ENCODE measurements around the gene ART1.
"Not testable (repeated sequence)": the region's sequence is repeated elsewhere in the genome, so short reads cannot be mapped to it uniquely, and the experiment has no call there.

Gene ART1

DNA sequence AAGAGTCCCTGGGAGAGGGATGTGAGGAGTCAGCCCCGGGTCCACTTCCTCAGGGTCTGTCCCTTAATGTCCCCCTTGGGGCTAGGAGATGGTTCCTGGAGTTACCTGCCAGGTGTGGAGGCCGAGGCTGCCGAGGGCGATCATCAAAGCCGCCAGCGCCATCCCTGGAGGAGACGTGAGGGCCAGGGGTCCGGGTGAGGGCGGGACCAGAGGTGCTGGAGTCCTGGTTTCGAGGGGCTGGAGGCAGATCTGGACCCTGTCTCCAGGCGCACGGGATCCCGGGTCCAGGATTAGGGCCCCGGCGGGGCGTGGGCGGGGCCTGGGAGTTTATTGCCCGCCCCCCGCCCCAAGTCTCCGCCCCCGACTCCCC, 3.2 kb upstream of the ART1 start, which contains the start of gene ART5:
Gene ART5, minus strand, starts transcription at position 292 of the 370 bp plus-strand sequence. Its CDS starts 130 bp downstream, at position 162.
- no peak for DNase-seq (ENCODE audit: extremely low read depth, insufficient read length)
- Histone ChIP-seq H3K36me3 (ENCODE audit: control insufficient read depth, insufficient read depth, low read length) (no peaks in the 10 kb centered on the region), H3K27me3 (replicated peaks; ENCODE audit: control insufficient read depth, insufficient read depth, low read length) (no peaks in the 10 kb centered on the region), H3K4me3 (replicated peaks; ENCODE audit: low read depth, low read length) (no peak within 1 kb of the TSS; the same call in 1 of the 2 replicates)
- TF ChIP-seq, protein P1, sequence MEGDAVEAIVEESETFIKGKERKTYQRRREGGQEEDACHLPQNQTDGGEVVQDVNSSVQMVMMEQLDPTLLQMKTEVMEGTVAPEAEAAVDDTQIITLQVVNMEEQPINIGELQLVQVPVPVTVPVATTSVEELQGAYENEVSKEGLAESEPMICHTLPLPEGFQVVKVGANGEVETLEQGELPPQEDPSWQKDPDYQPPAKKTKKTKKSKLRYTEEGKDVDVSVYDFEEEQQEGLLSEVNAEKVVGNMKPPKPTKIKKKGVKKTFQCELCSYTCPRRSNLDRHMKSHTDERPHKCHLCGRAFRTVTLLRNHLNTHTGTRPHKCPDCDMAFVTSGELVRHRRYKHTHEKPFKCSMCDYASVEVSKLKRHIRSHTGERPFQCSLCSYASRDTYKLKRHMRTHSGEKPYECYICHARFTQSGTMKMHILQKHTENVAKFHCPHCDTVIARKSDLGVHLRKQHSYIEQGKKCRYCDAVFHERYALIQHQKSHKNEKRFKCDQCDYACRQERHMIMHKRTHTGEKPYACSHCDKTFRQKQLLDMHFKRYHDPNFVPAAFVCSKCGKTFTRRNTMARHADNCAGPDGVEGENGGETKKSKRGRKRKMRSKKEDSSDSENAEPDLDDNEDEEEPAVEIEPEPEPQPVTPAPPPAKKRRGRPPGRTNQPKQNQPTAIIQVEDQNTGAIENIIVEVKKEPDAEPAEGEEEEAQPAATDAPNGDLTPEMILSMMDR (IDR thresholded peaks at IDR 0.05; ENCODE audit: insufficient read depth, low read length, poor library complexity, severe bottlenecking), result no peak

DNA sequence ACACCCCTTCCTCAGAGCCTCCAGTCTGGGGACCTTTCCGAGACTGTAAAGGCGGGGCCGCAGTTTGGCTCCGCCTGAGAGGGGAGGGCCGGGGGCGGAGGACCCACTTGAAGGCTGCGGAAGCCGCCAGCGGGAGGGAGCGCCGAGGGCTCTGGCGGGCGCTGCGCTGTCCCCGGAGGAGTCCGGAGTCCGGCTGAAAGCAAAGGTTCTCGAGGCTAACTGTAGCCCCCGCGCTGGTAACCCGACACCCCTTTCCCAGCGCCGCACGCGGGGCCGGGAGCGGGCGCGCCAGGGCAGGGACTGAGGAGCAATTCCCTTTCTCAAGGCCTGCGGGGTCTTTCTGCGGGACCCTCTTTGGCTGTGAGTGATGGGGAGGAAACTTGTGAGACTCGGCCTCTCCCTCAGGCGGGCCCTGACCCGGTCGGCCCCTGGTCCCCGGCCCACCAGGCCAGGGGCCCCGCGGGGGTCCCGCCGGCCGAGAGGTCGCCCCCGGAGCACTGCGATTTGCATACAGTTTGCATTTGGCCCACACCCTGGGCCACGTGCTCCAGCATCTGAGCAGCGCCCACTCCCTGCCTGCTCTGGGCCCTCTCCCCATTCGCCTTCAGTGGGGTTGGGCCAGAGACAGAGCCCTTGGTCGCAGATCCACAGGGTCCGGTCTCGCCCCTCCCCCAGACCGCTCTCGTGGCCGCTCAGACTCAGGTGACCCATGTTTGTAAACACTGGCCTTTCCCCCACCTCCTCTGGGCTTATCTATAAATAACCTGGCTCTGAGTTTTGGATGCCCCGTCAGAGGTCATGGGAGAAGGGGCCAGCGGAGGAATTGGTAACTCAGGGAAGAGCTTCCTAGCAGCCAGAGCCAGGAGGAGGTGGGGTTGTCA, 2.6 kb upstream of the ART1 start:
- H3K4me3 ChIP-seq (replicated peaks; ENCODE audit: low read depth, low read length), result no peak overlapping the region; the same call in 1 of the 2 replicates
- TF ChIP-seq, protein P1 (IDR thresholded peaks at IDR 0.05; ENCODE audit: insufficient read depth, low read length, poor library complexity, severe bottlenecking), result no peak
- peak; percentile 56 for DNase-seq (ENCODE audit: extremely low read depth, insufficient read length)
- no peaks in the 10 kb centered on the region for H3K36me3 ChIP-seq (ENCODE audit: control insufficient read depth, insufficient read depth, low read length)
- no peaks in the 10 kb centered on the region for H3K27me3 ChIP-seq (replicated peaks; ENCODE audit: control insufficient read depth, insufficient read depth, low read length)

DNA sequence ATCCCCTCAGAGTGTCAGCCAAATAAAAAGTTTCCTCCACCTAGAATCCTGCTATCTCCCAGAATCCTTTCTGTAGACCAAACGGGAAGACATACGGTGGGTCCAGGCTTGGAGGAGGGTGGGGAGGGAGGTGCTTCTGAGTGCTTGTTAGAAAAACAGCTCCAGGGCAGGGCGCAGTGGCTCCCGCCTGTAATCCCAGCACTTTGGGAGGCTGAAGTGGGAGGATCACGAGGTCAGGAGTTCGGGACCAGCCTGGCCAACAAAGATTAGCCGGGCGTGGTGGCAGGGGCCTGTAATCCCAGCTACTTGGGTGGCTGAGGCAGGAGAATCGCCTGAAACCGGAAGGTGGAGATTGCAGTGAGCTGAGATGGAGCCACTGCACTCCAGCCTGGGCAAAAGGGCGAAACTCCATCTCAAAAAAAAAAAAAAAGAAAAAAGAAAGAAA, 1.8 kb upstream of the ART1 start:
- H3K4me3 ChIP-seq (replicated peaks; ENCODE audit: low read depth, low read length); H3K36me3 ChIP-seq (ENCODE audit: control insufficient read depth, insufficient read depth, low read length); DNase-seq (ENCODE audit: extremely low read depth, insufficient read length); H3K27me3 ChIP-seq (replicated peaks; ENCODE audit: control insufficient read depth, insufficient read depth, low read length): not testable (repeated sequence)

DNA sequence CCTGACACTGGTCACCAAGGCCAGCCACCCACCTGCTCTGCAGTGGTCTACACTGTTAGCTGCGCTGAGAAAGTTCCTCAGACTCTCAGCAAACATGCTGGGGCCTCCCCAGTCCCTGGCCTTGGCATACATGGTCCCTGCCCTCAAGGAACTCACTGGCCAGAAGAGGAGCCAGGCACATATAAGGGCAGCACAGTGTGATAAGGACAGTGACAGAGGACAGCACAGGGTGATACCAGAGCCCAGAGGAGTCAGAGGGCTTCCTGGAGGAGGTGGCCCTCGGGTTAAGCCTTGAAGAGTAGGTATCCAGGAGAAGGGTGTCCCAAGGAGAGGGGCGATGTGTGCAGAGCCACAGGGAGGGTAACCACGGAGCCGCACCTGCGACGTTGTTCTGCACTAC, 624 bp downstream of the ART1 start:
- no peaks in the 10 kb centered on the region for H3K27me3 ChIP-seq (replicated peaks; ENCODE audit: control insufficient read depth, insufficient read depth, low read length)
- DNase-seq (ENCODE audit: extremely low read depth, insufficient read length), result no peak
- TF ChIP-seq, protein P1 (IDR thresholded peaks at IDR 0.05; ENCODE audit: insufficient read depth, low read length, poor library complexity, severe bottlenecking), result no peak
- H3K4me3 ChIP-seq (replicated peaks; ENCODE audit: low read depth, low read length), result no peak overlapping the region
- no peaks in the 10 kb centered on the region for H3K36me3 ChIP-seq (ENCODE audit: control insufficient read depth, insufficient read depth, low read length)

DNA sequence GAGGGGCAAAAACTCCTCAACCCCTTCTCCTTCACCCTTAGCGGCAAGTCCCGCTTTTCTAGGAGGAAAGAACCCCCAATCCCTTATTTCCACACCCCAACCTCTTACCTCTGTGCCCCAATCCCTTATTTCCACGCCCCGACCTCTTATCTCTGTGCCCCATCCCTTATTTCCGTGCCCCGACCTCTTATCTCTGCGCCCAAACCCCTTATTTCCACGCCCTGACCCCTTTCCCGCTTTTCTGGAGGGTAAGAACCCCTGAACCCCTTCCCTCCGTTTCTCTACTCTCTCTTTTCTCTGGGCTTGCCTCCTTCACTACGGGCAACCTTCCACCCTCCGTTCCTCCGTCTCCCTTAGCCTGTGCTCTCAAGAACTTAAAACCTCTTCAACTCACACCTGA, 3.9 kb downstream of the ART1 start:
- H3K4me3 ChIP-seq (replicated peaks; ENCODE audit: low read depth, low read length); H3K36me3 ChIP-seq (ENCODE audit: control insufficient read depth, insufficient read depth, low read length); H3K27me3 ChIP-seq (replicated peaks; ENCODE audit: control insufficient read depth, insufficient read depth, low read length); DNase-seq (ENCODE audit: extremely low read depth, insufficient read length): not testable (repeated sequence)

DNA sequence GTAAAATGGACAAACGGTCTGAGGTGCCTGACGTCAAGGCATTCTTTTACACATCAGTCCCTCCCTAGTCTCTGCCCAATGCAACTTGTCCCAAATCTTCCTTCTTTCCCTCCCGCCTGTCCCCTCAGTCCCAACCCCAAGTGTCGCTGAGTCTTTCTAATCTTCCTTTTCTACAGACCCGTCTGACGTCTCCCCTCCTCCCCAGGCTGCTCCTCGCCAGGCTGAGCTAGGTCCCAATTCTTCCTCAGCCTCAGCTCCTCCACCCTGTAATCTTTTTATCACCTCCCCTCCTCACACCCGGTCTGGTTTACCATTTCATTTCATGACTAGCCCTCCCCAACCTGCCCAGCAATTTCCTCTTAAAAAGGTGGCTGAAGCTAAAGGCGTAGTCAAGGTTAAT, 4.4 kb downstream of the ART1 start:
- DNase-seq (ENCODE audit: extremely low read depth, insufficient read length), result not testable (repeated sequence)

DNA sequence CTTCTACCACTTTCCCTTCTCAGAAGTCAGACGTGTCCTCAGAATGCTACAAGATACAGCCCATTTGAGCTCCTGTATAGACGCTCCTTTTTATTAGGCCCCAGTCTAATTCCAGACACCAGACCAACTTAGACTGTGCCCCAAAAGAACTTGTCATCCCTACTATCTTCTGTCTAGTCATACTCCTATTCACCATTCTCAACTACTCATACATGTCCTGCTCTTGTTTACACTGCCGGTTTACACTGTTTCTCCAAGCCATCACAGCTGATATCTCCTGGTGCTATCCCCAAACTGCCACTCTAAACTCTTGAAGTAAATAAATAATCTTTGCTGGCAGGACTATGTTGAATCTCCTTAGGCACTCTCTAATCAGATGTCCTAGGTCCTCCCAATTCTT, 7.6 kb downstream of the ART1 start:
- DNase-seq (ENCODE audit: extremely low read depth, insufficient read length); H3K36me3 ChIP-seq (ENCODE audit: control insufficient read depth, insufficient read depth, low read length); H3K4me3 ChIP-seq (replicated peaks; ENCODE audit: low read depth, low read length); H3K27me3 ChIP-seq (replicated peaks; ENCODE audit: control insufficient read depth, insufficient read depth, low read length): not testable (repeated sequence)

More for the DNA sequence above, 4.4 kb downstream of the ART1 start:
- H3K4me3 ChIP-seq (replicated peaks; ENCODE audit: low read depth, low read length); H3K36me3 ChIP-seq (ENCODE audit: control insufficient read depth, insufficient read depth, low read length); H3K27me3 ChIP-seq (replicated peaks; ENCODE audit: control insufficient read depth, insufficient read depth, low read length): not testable (repeated sequence)

Measured in GM06990 (cell line).